ENCODE data around the gene PLA2G3. TPM values are rescaled to one million over a fixed set of nuclear protein-coding genes. Genes with fewer than 3 reads are reported as not detected.
A peak's percentile ranks its signal among the peaks of the same experiment; 100 is the strongest.

The PLA2G3 gene
- total RNA-seq, 1 donor from 2014 or later: not detected

GRCh38 chr22:31087744-31088215 is 52.5 kb downstream of the PLA2G3 start:
- no peak for DNase-seq (ENCODE audit: low read depth)
- no peak for TF ChIP-seq CTCF (conservative IDR thresholded peaks at IDR 0.05; ENCODE audit: low read depth, low read length)
- no peak overlapping the region for H3K4me3 ChIP-seq (ENCODE audit: low read depth, low read length)

DNA sequence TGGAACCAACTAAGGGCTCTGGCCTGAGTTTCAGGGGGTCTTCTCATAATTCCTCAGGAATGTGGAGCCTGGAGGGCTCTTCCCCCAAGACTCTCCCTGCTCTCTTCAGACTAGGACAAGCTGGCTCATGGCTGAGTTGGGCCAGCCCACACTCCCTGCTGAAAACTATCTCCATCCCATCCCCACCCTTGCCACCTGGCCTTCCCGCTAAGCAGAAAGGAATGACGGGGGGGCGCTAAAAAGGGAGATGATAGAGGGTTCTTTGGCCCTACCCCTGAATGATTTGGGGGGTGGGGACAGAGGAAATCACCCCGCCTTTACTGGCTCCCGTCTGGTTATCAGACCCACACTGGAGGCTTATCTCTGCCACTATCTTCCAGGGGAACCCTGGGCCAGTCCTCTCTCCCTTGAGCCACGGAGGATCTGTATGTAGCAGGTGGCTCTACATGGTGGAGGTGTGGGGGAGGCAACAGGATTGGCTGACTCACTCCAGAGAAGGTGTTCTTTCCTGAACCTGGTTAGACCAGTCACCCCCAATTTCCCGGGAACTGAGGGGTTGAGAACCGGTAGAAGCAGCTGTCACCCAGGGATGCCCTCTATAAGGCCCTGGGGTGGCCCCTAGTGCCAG is 53.5 kb downstream of the PLA2G3 start:
- TF ChIP-seq CTCF (conservative IDR thresholded peaks at IDR 0.05; ENCODE audit: low read depth, low read length): no peak
- DNase-seq (ENCODE audit: low read depth): no peak
- no peak overlapping the region for H3K4me3 ChIP-seq (ENCODE audit: low read depth, low read length)

GRCh38 chr22:31085928-31086327 is 54.4 kb downstream of the PLA2G3 start:
- peak overlapping the region; percentile 96 for H3K4me3 ChIP-seq (ENCODE audit: low read depth, low read length)
- TF ChIP-seq CTCF (conservative IDR thresholded peaks at IDR 0.05; ENCODE audit: low read depth, low read length): no peak
- no peak for DNase-seq (ENCODE audit: low read depth)

DNA sequence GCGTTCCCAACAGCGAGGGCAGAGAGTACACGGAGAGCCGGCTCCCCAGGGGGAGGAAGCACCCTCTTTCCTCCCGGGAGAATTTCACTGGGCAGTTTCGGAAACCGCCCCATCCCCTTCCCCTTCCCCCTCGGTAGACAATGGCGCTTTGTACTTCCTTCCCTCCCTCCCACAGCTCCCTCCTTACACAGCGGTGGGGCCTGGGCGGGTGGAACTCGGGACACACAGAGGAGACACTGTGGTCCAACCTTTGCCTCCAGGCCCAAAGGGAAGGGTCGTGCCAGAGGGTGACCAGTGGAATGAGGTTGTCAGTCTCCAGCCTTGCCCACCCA is 54.8 kb downstream of the PLA2G3 start:
- no peak for TF ChIP-seq CTCF (conservative IDR thresholded peaks at IDR 0.05; ENCODE audit: low read depth, low read length)
- H3K4me3 ChIP-seq (ENCODE audit: low read depth, low read length): peak overlapping the region; percentile 96
- DNase-seq (ENCODE audit: low read depth): no peak

GRCh38 chr22:31084811-31085492 is 55.4 kb downstream of the PLA2G3 start:
- TF ChIP-seq CTCF (conservative IDR thresholded peaks at IDR 0.05; ENCODE audit: low read depth, low read length): peak; percentile 76
- H3K4me3 ChIP-seq (ENCODE audit: low read depth, low read length): peak overlapping the region; percentile 96
- no peak for DNase-seq (ENCODE audit: low read depth)

Other genes with a start within 250 kb of the PLA2G3 start
- 7.1 and 9.0 TPM in 2 replicates for gene MORC2, start 171.7 kb downstream of the PLA2G3 start, total RNA-seq
- 29.8 and 33.6 TPM in 2 replicates for gene TUG1, start 171.2 kb downstream of the PLA2G3 start, total RNA-seq
- 138 and 166 TPM in 2 replicates for gene SMTN, start 59.2 kb downstream of the PLA2G3 start, total RNA-seq
- gene SELENOM, start 32.9 kb downstream of the PLA2G3 start, total RNA-seq: 18.9 and 56.3 TPM in 2 replicates
- gene INPP5J, start 17.5 kb downstream of the PLA2G3 start, total RNA-seq: 1.2 and 3.0 TPM in 2 replicates
- gene RNF185, start 19.7 kb upstream of the PLA2G3 start, total RNA-seq: 19.7 and 21.8 TPM in 2 replicates
- gene LIMK2, start 71.8 kb upstream of the PLA2G3 start, total RNA-seq: 26.5 and 30.5 TPM in 2 replicates
- gene PIK3IP1, start 152.0 kb upstream of the PLA2G3 start, total RNA-seq: 2.6 and 11.8 TPM in 2 replicates
- 30.8 and 31.4 TPM in 2 replicates for gene PATZ1, start 205.8 kb upstream of the PLA2G3 start, total RNA-seq

All from epithelial cell of proximal tubule (primary cell).